ENCODE measurements around the gene SH2D3C.

- TF ChIP-seq POLR2AphosphoS5 (IDR thresholded peaks at IDR 0.05; ENCODE audit: low read length) (no peak), HCFC1 (IDR thresholded peaks at IDR 0.05; ENCODE audit: low read length) (no peak), NR2C2 (IDR thresholded peaks at IDR 0.05; ENCODE audit: borderline replicate concordance, control insufficient read depth, insufficient read length, low read depth) (no peak), CTCF (IDR thresholded peaks at IDR 0.05 in 2 of 3, conservative IDR thresholded peaks at IDR 0.05 in 1 of 3; ENCODE audit: control insufficient read depth in 2 of 3, extremely low read depth in 1 of 3, insufficient read depth in 1 of 3, low read depth in 3 of 3, low read length in 3 of 3) (no peak), NFXL1 (IDR thresholded peaks at IDR 0.05; ENCODE audit: borderline replicate concordance) (no peak), SRF (IDR thresholded peaks at IDR 0.05; ENCODE audit: low read depth in 2 of 2, low read length in 2 of 2) (no peak), POLR2A (IDR thresholded peaks at IDR 0.05; ENCODE audit: low read depth, low read length) (no peak)
Measured at GRCh38 chr9:127753622-127754021, 24.8 kb downstream of the SH2D3C start.

Data from GM12878 (cell line).